SU-DHL-6 (cell line): ENCODE measurements around the gene RNF17.

Experiments used
- CTCF ChIP-seq: fragments of 200-600 bp; sonication (generic); IDR thresholded peaks from one replicate; pipeline ENCODE4 v1.5.1; 2017; ENCODE audit warnings: antibody characterized with exemption, mild to moderate bottlenecking, low read length, moderate library complexity; ENCODE audit not compliant: insufficient read depth, poor library complexity, severe bottlenecking
- EZH2phosphoT487 ChIP-seq: fragments of 200-600 bp; sonication (generic), shearing (Covaris generic); conservative IDR thresholded peaks from 2 replicates; pipeline ENCODE4 v1.6.1; 2018; ENCODE audit warnings: mild to moderate bottlenecking, antibody characterized with exemption, low read length, moderate library complexity, mixed read lengths

- TF ChIP-seq EZH2phosphoT487 (no peak), CTCF (no peak)
These were observed 26.9 kb upstream of the RNF17 start for GRCh38 chr13:24737042-24737441.
